IMR-90 (cell line): ENCODE measurements around the gene BACH1. TPM values are rescaled to one million over a fixed set of nuclear protein-coding genes. Genes with fewer than 3 reads are reported as not detected.

ENCODE experiments used
- ATAC-seq: fragments of 200-7000 bp; cut with Tn5 transposase; 2 replicates; pipeline ENCODE4 v1.9.1; 2020; ENCODE audit warnings: low read depth, mild to moderate bottlenecking, moderate library complexity
- BruUV-seq: library from RNA; stranded (reverse); fragments of 400-500 nt; replicated peaks from 2 replicates; lab custom pipeline; 2021; lab: Mats Ljungman, UMichigan
- CTCF ChIA-PET: fragments of 300-600 bp; formaldehyde crosslinking; extraction: SDS; loops from one replicate; lab custom pipeline; 2021; ENCODE audit warnings: antibody characterized with exemption; lab: Yijun Ruan, JAX
- POLR2A ChIA-PET: fragments of 300-600 bp; sonication (Branson Sonifier 250); formaldehyde crosslinking; loops from one replicate; lab custom pipeline; 2022; ENCODE audit warnings: antibody characterized with exemption; ENCODE audit not compliant: unreplicated experiment; lab: Charles Lee
- DNase-seq: peaks from one replicate; pipeline ENCODE4 v3.0.0; 2013
- H2AFZ ChIP-seq: replicated peaks from 2 replicates; pipeline ENCODE3; 2013; ENCODE audit warnings: low read length, mild to moderate bottlenecking; ENCODE audit not compliant: poor library complexity
- H2AK5ac ChIP-seq: 2 replicates; pipeline ENCODE4 v1.6.1; 2013; ENCODE audit warnings: low read depth, low read length, inconsistent platforms
- H2AK9ac ChIP-seq: replicated peaks from 2 replicates; pipeline ENCODE3; 2013; ENCODE audit warnings: mild to moderate bottlenecking, low read depth, low read length, moderate library complexity; ENCODE audit not compliant: poor library complexity
- H2BK120ac ChIP-seq: 2 replicates; pipeline ENCODE4 v1.6.1; 2013; ENCODE audit warnings: low read depth, low read length, inconsistent platforms
- H2BK15ac ChIP-seq: 3 replicates; pipeline ENCODE4 v1.6.1; 2013; ENCODE audit warnings: low read depth, low read length, inconsistent platforms
- H2BK20ac ChIP-seq: 2 replicates; pipeline ENCODE4 v1.6.1; 2013; ENCODE audit warnings: low read depth, mild to moderate bottlenecking, inconsistent platforms, low read length, moderate library complexity
- H2BK5ac ChIP-seq: 2 replicates; pipeline ENCODE4 v1.6.1; 2013; ENCODE audit warnings: mild to moderate bottlenecking, low read depth, low read length, inconsistent platforms; ENCODE audit not compliant: poor library complexity, severe bottlenecking
- H3K14ac ChIP-seq: replicated peaks from 2 replicates; pipeline ENCODE4 v1.6.1; 2013; ENCODE audit warnings: low read depth, low read length, inconsistent platforms
- H3K18ac ChIP-seq: 2 replicates; pipeline ENCODE4 v1.6.1; 2013; ENCODE audit warnings: low read depth, low read length, control low read depth
- H3K23ac ChIP-seq: 2 replicates; pipeline ENCODE4 v1.6.1; 2013; ENCODE audit warnings: low read depth, low read length, inconsistent platforms
- H3K27ac ChIP-seq: 2 replicates; pipeline ENCODE4 v1.5.1; 2013; ENCODE audit warnings: mild to moderate bottlenecking, control low read depth, low read length; ENCODE audit not compliant: insufficient read depth
- H3K27me3 ChIP-seq: 2 replicates; pipeline ENCODE4 v1.6.1; 2013; ENCODE audit warnings: low read length; ENCODE audit not compliant: control insufficient read depth, insufficient read depth
- H3K36me3 ChIP-seq: 2 replicates; pipeline ENCODE4 v1.6.1; 2013; ENCODE audit warnings: low read length, mixed read lengths; ENCODE audit not compliant: control insufficient read depth, insufficient read depth
- H3K4ac ChIP-seq: 2 replicates; pipeline ENCODE4 v1.6.1; 2013; ENCODE audit warnings: low read depth, low read length, inconsistent platforms
- H3K4me1 ChIP-seq: 2 replicates; pipeline ENCODE4 v1.6.1; 2013; ENCODE audit warnings: low read length, mixed read lengths; ENCODE audit not compliant: control insufficient read depth, insufficient read depth
- H3K4me2 ChIP-seq: 2 replicates; pipeline ENCODE4 v1.6.1; 2013; ENCODE audit warnings: low read depth, mild to moderate bottlenecking, control low read depth, low read length, moderate library complexity
- H3K4me3 ChIP-seq: 2 replicates; pipeline ENCODE4 v1.5.1; 2013; ENCODE audit warnings: low read depth, mild to moderate bottlenecking, control low read depth, low read length, moderate library complexity; ENCODE audit not compliant: insufficient read depth
- H3K56ac ChIP-seq: 2 replicates; pipeline ENCODE4 v1.6.1; 2013; ENCODE audit warnings: low read length, inconsistent platforms; ENCODE audit not compliant: insufficient read depth; ENCODE audit errors: extremely low read depth
- H3K79me1 ChIP-seq, 2 experiments: 2 replicates each; pipeline ENCODE4 v1.6.1; 2013; ENCODE audit warnings: low read length in 2 of 2, inconsistent platforms in 1 of 2, low read depth in 1 of 2
- H3K9ac ChIP-seq: 2 replicates; pipeline ENCODE4 v1.6.1; 2013; ENCODE audit warnings: low read depth, low read length, control low read depth
- H3K9me1 ChIP-seq: 2 replicates; pipeline ENCODE4 v1.6.1; 2013; ENCODE audit warnings: low read length, inconsistent platforms; ENCODE audit not compliant: insufficient read depth
- H3K9me3 ChIP-seq: 2 replicates; pipeline ENCODE4 v1.6.1; 2013; ENCODE audit warnings: low read length; ENCODE audit not compliant: control insufficient read depth, insufficient read depth
- H4K20me1 ChIP-seq: 2 replicates; pipeline ENCODE4 v1.6.1; 2013; ENCODE audit warnings: low read length, inconsistent platforms; ENCODE audit not compliant: insufficient read depth
- H4K5ac ChIP-seq: 2 replicates; pipeline ENCODE4 v1.6.1; 2013; ENCODE audit warnings: mild to moderate bottlenecking, low read depth, low read length, control low read depth
- H4K8ac ChIP-seq, 2 experiments: 2 replicates each; pipeline ENCODE4 v1.6.1; 2013; ENCODE audit warnings: low read depth in 2 of 2, low read length in 2 of 2, control low read depth in 1 of 2, inconsistent platforms in 1 of 2
- H4K91ac ChIP-seq: 2 replicates; pipeline ENCODE4 v1.6.1; 2013; ENCODE audit warnings: low read depth, low read length, inconsistent platforms; ENCODE audit not compliant: insufficient read depth
- BHLHE40 ChIP-seq: fragments of 150-350 bp; IDR thresholded peaks from 2 replicates; pipeline ENCODE4 v1.6.1; 2016; ENCODE audit warnings: mild to moderate bottlenecking, low read depth, low read length
- CEBPB ChIP-seq: IDR thresholded peaks from 2 replicates; pipeline ENCODE4 v1.6.1; 2012; ENCODE audit warnings: low read depth, low read length, improper control_type of control experiment
- MAZ ChIP-seq: IDR thresholded peaks from 2 replicates; pipeline ENCODE4 v1.6.1; 2012; ENCODE audit warnings: low read depth, mild to moderate bottlenecking, low read length, improper control_type of control experiment, moderate library complexity, borderline replicate concordance
- RCOR1 ChIP-seq: IDR thresholded peaks from 2 replicates; pipeline ENCODE4 v1.6.1; 2012; ENCODE audit warnings: mild to moderate bottlenecking, low read length, improper control_type of control experiment; ENCODE audit not compliant: insufficient replicate concordance
- WGBS, 2 experiments: methylation state at CpG; one replicate each; pipeline versions ENCODE4 v1.1.5 to v1.1.7; 2013; ENCODE audit warnings: missing lambda C conversion rate in 2 of 2; ENCODE audit not compliant: insufficient read length in 1 of 2; ENCODE audit errors: extremely low coverage in 2 of 2; 5-methylcytosine and 5-hydroxymethylcytosine counted together
- dilution Hi-C: fragments of 300-500 bp; cut with HindIII; formaldehyde crosslinking; loops from one replicate; pipeline ENCODE4 v1.14.3; 2018; ENCODE audit warnings: low sequenced_read_pairs; ENCODE audit not compliant: unreplicated experiment
- in situ Hi-C: fragments of 300-500 bp; cut with MboI; formaldehyde crosslinking; loops from 3 replicates; pipeline ENCODE4 v1.14.3; 2019; ENCODE audit warnings: low sequenced_read_pairs, inconsistent platforms, mixed read lengths
- intact Hi-C: fragments of 100-400 bp; cut with micrococcal nuclease; formaldehyde crosslinking; loops from 2 replicates; pipeline ENCODE4 v1.10.0; 2022
- polyA plus RNA-seq, 3 experiments: library from polyadenylated mRNA; depleted of rRNA; stranded (reverse); fragments of >200 nt; gene quantifications; 2 replicates each; pipeline ENCODE4 v1.2.3, GENCODE V29; 2012; ENCODE audit warnings: low replicate concordance in 1 of 3
- total RNA-seq: library from RNA; depleted of rRNA; stranded (reverse); fragments of >200 nt; gene quantifications from 2 replicates; pipeline ENCODE4 v1.2.3, GENCODE V29; 2012
- TF ChIP-seq, protein P1 (sequence below): fragments of 150-350 bp; IDR thresholded peaks from 2 replicates; pipeline ENCODE4 v1.6.1; 2016; ENCODE audit warnings: low read depth, mild to moderate bottlenecking, low read length, moderate library complexity, borderline replicate concordance
- TF ChIP-seq, protein P2 (sequence below): fragments of 150-350 bp; IDR thresholded peaks from 2 replicates; pipeline ENCODE4 v1.6.1; 2017; ENCODE audit warnings: mild to moderate bottlenecking, antibody characterized with exemption, low read length, low read depth

The BACH1 gene
- total and polyA plus RNA-seq, 2 of the 4 experiments (the other 2 are of a cell fraction): 23.1 to 108 TPM

DNA sequence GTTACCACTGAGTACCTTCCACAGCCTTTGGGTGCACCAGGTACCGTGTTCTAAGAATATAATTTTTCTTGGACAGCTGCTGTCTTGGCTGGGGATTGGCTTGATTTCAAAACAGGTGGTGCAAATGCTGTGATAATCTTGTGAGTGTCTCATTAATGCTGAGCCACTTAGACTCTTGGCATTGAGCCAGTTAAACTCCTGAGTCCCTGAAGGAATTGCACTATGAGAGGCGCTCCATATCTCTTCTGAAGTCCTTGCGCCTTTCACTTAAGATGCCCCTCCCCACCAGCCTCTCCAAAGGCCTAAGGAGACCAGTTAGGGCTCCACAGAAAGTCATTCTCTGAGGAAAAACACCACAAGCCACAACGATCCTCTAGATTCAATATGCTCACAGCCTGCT, 51.0 kb downstream of the BACH1 start:
- Histone ChIP-seq H3K4me1 (peaks cover 36% of the 10 kb centered on the region), H4K91ac (peak overlapping the region; percentile 17), H3K36me3 (peaks cover 11% of the 10 kb centered on the region), H3K27ac (no peak overlapping the region), H4K8ac (peak overlapping the region; percentile 18 to 42; a peak in 2 of 4 replicates), H3K27me3 (no peaks in the 10 kb centered on the region), H4K20me1 (no peaks in the 10 kb centered on the region; the same call in 1 of the 2 replicates), H3K4me2 (no peak overlapping the region), H2BK120ac (peak overlapping the region; percentile 48), H2BK5ac (peak overlapping the region; percentile 85), H3K9ac (no peak overlapping the region), H3K23ac (peak overlapping the region; percentile 51; the same call in 1 of the 2 replicates), H2AFZ (no peak overlapping the region), H3K9me3 (no peaks in the 10 kb centered on the region), H3K18ac (peak overlapping the region; percentile 13; the same call in 1 of the 2 replicates), H4K5ac (0 out of 2 replicates have a peak overlapping the region, but pooled peaks have one; percentile 8), H3K14ac (peak overlapping the region; percentile 86; the same call in 1 of the 2 replicates), H2BK15ac (peak overlapping the region; percentile 83; the same call in 1 of the 3 replicates), H2AK9ac (no peak overlapping the region), H2BK20ac (peak overlapping the region; percentile 63; the same call in 1 of the 2 replicates), H3K79me1 (peaks cover 50 to 71% of the 10 kb centered on the region in 2 experiments), H3K4me3 (no peak overlapping the region), H2AK5ac (peak overlapping the region; percentile 1; the same call in 1 of the 2 replicates), H3K56ac (0 out of 2 replicates have a peak overlapping the region, but pooled peaks have one; percentile 14), H3K4ac (peak overlapping the region; percentile 44), H3K9me1 (peaks cover 26% of the 10 kb centered on the region)
- dilution Hi-C loops (no loop called here), intact Hi-C loops (no loop called here), in situ Hi-C loops (no loop called here)
- DNase-seq (no peak), ATAC-seq (no peak)
- TF ChIP-seq, protein P1, sequence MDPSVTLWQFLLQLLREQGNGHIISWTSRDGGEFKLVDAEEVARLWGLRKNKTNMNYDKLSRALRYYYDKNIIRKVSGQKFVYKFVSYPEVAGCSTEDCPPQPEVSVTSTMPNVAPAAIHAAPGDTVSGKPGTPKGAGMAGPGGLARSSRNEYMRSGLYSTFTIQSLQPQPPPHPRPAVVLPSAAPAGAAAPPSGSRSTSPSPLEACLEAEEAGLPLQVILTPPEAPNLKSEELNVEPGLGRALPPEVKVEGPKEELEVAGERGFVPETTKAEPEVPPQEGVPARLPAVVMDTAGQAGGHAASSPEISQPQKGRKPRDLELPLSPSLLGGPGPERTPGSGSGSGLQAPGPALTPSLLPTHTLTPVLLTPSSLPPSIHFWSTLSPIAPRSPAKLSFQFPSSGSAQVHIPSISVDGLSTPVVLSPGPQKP: no peak
- TF ChIP-seq CEBPB: no peak
- TF ChIP-seq, protein P2, sequence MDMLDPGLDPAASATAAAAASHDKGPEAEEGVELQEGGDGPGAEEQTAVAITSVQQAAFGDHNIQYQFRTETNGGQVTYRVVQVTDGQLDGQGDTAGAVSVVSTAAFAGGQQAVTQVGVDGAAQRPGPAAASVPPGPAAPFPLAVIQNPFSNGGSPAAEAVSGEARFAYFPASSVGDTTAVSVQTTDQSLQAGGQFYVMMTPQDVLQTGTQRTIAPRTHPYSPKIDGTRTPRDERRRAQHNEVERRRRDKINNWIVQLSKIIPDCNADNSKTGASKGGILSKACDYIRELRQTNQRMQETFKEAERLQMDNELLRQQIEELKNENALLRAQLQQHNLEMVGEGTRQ: no peak
- TF ChIP-seq MAZ: no peak
- TF ChIP-seq RCOR1: no peak
- no peak for TF ChIP-seq BHLHE40
- ChIA-PET CTCF (interaction anchor here (0.6 to 1.0 kb wide), 2 partner anchors 88 to 186 kb away, joined by 3 to 4 read pairs; no protein-coding TSS in a partner anchor), POLR2A (no interaction called here)
- BruUV-seq: no TSS peak
- WGBS, 2 experiments: 60% methylated on average over 1 of the region's 4 CpGs; no CpG with 5 or more reads in 1 of the 2 experiments
